Aorta (tissue), 5 donors: ENCODE results near the gene C11orf98. TPM values are rescaled to one million over a fixed set of nuclear protein-coding genes. Genes with fewer than 3 reads are reported as not detected.
A peak's percentile ranks its signal among the peaks of the same experiment; 100 is the strongest.
"Not testable (repeated sequence)": the region's sequence is repeated elsewhere in the genome, so short reads cannot be mapped to it uniquely, and the experiment has no call there.

ENCODE experiments used
- ATAC-seq: fragments of 200-7000 bp; cut with Tn5 transposase; one replicate; pipeline ENCODE4 v1.9.1; 2022; ENCODE audit warnings: moderate library complexity; ENCODE audit not compliant: low FRiP score
- DNase-seq, 2 donors: peaks; one replicate each; pipeline ENCODE4 v3.0.0-alpha.2; 2020
- H3K27ac ChIP-seq, 2 donors: one replicate each; pipeline ENCODE4 v1.5.1; 2013; ENCODE audit warnings: low read length in 2 of 2, mild to moderate bottlenecking in 2 of 2, moderate library complexity in 2 of 2, control low read depth in 1 of 2, inconsistent platforms in 1 of 2, low read depth in 1 of 2
- H3K27me3 ChIP-seq, 2 donors: one replicate each; pipeline ENCODE4 v1.6.1; 2013; ENCODE audit warnings: control low read depth in 1 of 2, low read length in 1 of 2, mild to moderate bottlenecking in 1 of 2, moderate library complexity in 1 of 2; ENCODE audit not compliant: insufficient read depth in 2 of 2, control insufficient read depth in 1 of 2
- H3K36me3 ChIP-seq, 2 donors: one replicate each; pipeline ENCODE4 v1.6.1; 2013; ENCODE audit warnings: control low read depth in 1 of 2, low read length in 1 of 2, mild to moderate bottlenecking in 1 of 2; ENCODE audit not compliant: insufficient read depth in 2 of 2, control insufficient read depth in 1 of 2
- H3K4me1 ChIP-seq, 2 donors: one replicate each; pipeline ENCODE4 v1.6.1; 2013; ENCODE audit warnings: low read length in 2 of 2, control low read depth in 1 of 2, mild to moderate bottlenecking in 1 of 2, moderate library complexity in 1 of 2; ENCODE audit not compliant: insufficient read depth in 2 of 2, control insufficient read depth in 1 of 2
- H3K4me3 ChIP-seq, 2 donors: one replicate each; pipeline ENCODE4 v1.5.1; 2013; ENCODE audit warnings: low read length in 2 of 2, control low read depth in 1 of 2, mild to moderate bottlenecking in 1 of 2
- H3K9me3 ChIP-seq: one replicate; pipeline ENCODE4 v1.6.1; 2013; ENCODE audit warnings: mild to moderate bottlenecking, low read length; ENCODE audit not compliant: control insufficient read depth
- WGBS, 2 donors: extraction: QIAGEN DNeasy Blood & Tissue Kit; methylation state at CpG; one replicate each; pipeline ENCODE4 v1.1.7; 2013; 5-methylcytosine and 5-hydroxymethylcytosine counted together
- intact Hi-C, 2 donors: fragments of 100-400 bp; cut with DNase I; formaldehyde crosslinking; loops; one replicate each; pipeline versions ENCODE4 v1.14.2 to v1.15.0; 2022
- polyA plus RNA-seq, 2 donors: library from polyadenylated mRNA; stranded (reverse); fragments of 200-250 nt; gene quantifications; one replicate each; pipeline ENCODE4 v1.2.3, GENCODE V29; 2013
- total RNA-seq, 2 donors: library from RNA; stranded (reverse); fragmentation: NEBNext Ultra II Directional; extraction: Animal tissue kit (Norgen Biotek cat#: 25700); gene quantifications; one replicate each; pipeline ENCODE4 v1.2.1, GENCODE V29; 2021
- donor health status: healthy with polysubstance abuse.
- donor health status: Bipolar disorder and iron deficiency.
- donor health status: DM: no; HTN: no; CAD: no.
- donor health status: DM: no; HTN: no; CAD: no.
- donor health status: DM: yes; HTN: yes; CAD: no.

Gene C11orf98
- total and polyA plus RNA-seq, 4 donors = 23.1 to 121 (median 53.5) TPM

GRCh38 chr11:62707277-62707861, 42.4 kb upstream of the C11orf98 start, which contains the start of the genes BSCL2 and GNG3:
BSCL2 (minus strand) TSS chr11:62707424; CDS start chr11:62707195, 229 bp downstream.
GNG3 (plus strand) TSS chr11:62707676; CDS start chr11:62708296, 620 bp downstream.
- H3K9me3 ChIP-seq = no peaks in the 10 kb centered on the region
- H3K27me3 ChIP-seq = no peaks in the 10 kb centered on the region
- peak within 1 kb of the TSS; percentile 22 to 43 for H3K4me3 ChIP-seq
- peak in 1 of 2 donors; percentile 71 for DNase-seq
- WGBS, 2 donors = 77 to 83% methylated on average over 10 of the region's 10 CpGs
- no peaks in the 10 kb centered on the region for H3K4me1 ChIP-seq
- intact Hi-C loops = loop anchor here in 1 of 2 donors (5.0 to 10.0 kb wide), 3 partner anchors 35 to 127 kb away; partner anchors contain the start of genes LBHD1, STX5, TEX54 and UQCC3
- peak within 1 kb of the TSS in 1 of 2 donors; percentile 76 for H3K27ac ChIP-seq
- no peak for ATAC-seq
- peaks cover 0 to 2% of the 10 kb centered on the region in 2 donors for H3K36me3 ChIP-seq

- 73 to 79% methylated on average over 8 of the region's 8 CpGs for WGBS, 2 donors
- intact Hi-C loops = loop anchor here in 1 of 2 donors (5.0 to 10.0 kb wide), 3 partner anchors 35 to 128 kb away; partner anchors contain the start of genes LBHD1, STX5, TEX54 and UQCC3
- H3K36me3 ChIP-seq = no peaks in the 10 kb centered on the region
- peak in 1 of 2 donors; percentile 54 for DNase-seq
- H3K9me3 ChIP-seq = no peaks in the 10 kb centered on the region
- H3K27ac ChIP-seq = no peak overlapping the region
- no peaks in the 10 kb centered on the region for H3K27me3 ChIP-seq
- peak overlapping the region in 1 of 2 donors; percentile 22 for H3K4me3 ChIP-seq
- H3K4me1 ChIP-seq = no peaks in the 10 kb centered on the region
- no peak for ATAC-seq
These were observed 41.8 kb upstream of the C11orf98 start for GRCh38 chr11:62706850-62707247.

- no peaks in the 10 kb centered on the region for H3K4me1 ChIP-seq
- ATAC-seq (peak; percentile 95), DNase-seq (peak; percentile 97 to 99)
- intact Hi-C loops = loop anchor here in 1 of 2 donors (5.0 to 10.0 kb wide), 3 partner anchors 34 to 129 kb away; partner anchors contain the start of genes LBHD1, STX5, TEX54 and UQCC3
- H3K9me3 ChIP-seq = no peaks in the 10 kb centered on the region
- peak overlapping the region; percentile 49 to 65 for H3K4me3 ChIP-seq
- WGBS, 2 donors = 3% methylated on average over 62 to 73 of the region's 73 CpGs
- no peaks in the 10 kb centered on the region for H3K27me3 ChIP-seq
- peak overlapping the region in 1 of 2 donors; percentile 76 for H3K27ac ChIP-seq
- H3K36me3 ChIP-seq = no peaks in the 10 kb centered on the region
These were observed 41.2 kb upstream of the C11orf98 start for GRCh38 chr11:62705880-62706849.

DNA sequence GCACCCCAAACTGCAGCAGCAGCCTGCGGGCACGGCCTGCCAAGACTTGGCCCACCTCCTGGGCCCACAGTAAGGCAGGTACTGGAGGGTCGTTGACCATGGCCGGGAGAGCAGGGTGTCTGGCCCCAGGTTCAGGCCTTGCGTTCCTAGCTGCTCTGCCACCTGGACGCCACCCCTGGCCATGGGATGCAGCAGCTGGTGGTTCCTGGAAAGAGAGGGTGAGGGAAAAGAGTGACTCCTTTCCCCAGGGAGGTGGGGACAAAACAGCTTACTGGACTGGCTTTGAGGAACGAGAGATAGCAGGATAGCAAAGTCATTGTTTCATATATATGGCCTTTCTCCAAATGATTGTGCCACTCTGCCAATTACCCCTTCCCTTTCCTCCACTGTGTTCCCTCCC, 40.4 kb upstream of the C11orf98 start:
- no peaks in the 10 kb centered on the region for H3K27me3 ChIP-seq
- intact Hi-C loops = loop anchor here in 1 of 2 donors (5.0 to 10.0 kb wide), 3 partner anchors 33 to 129 kb away; partner anchors contain the start of genes LBHD1, STX5, TEX54 and UQCC3
- no peaks in the 10 kb centered on the region for H3K9me3 ChIP-seq
- ATAC-seq (no peak), DNase-seq (peak in 1 of 2 donors; percentile 65)
- no peaks in the 10 kb centered on the region for H3K4me1 ChIP-seq
- H3K36me3 ChIP-seq = no peaks in the 10 kb centered on the region
- 33 to 44% methylated on average over 7 of the region's 7 CpGs for WGBS, 2 donors
- peak overlapping the region; percentile 49 to 65 for H3K4me3 ChIP-seq
- H3K27ac ChIP-seq = peak overlapping the region in 1 of 2 donors; percentile 69

DNA sequence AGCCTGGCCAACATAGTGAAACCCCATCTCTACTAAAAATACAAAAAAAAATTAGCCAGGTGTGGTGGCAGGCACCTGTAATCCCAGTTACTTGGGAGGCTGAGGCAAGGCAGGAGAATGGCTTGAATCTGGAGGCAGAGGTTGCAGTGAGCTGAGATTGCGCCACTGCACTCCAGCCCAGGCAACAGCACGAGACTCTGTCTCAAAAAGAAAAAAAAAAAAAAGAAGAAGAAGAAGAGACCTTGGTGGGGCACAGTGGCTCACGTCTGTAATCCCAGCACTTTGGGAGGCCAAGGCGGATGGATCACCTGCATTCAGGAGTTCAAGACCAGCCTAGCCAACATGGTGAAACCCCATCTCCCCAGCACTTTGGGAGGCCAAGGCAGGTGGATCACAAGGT, 38.9 kb upstream of the C11orf98 start:
- WGBS, 2 donors = 80 to 93% methylated on average over 4 of the region's 4 CpGs
- intact Hi-C loops = loop anchor here in 1 of 2 donors (10.0 kb wide), 1 partner anchor 131 kb away; the partner anchor contains the start of genes STX5, TEX54 and WDR74
- not testable (repeated sequence) for ATAC-seq

DNA sequence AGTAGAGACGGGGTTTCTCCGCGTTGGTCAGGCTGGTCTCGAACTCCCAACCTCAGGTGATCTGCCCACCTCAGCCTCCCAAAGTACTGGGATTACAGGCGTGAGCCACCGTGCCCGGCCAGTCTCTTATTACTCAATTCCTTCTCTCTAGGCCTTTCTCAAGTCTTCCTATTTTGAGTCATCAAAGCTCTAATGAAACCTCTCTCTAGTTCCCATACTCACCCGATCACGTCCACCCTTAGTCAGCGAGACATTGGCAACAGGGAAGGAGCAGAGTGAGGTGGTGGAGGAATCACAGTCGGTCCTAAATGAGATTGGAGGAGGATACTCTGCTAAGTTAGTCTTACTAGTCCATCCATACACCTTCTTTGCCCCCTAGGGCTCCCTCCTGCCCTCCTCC, 37.2 kb upstream of the C11orf98 start:
- H3K4me1 ChIP-seq = no peaks in the 10 kb centered on the region
- 93 to 97% methylated on average over 11 of the region's 11 CpGs for WGBS, 2 donors
- no peaks in the 10 kb centered on the region for H3K27me3 ChIP-seq
- ATAC-seq = no peak
- H3K9me3 ChIP-seq = no peaks in the 10 kb centered on the region
- H3K36me3 ChIP-seq = no peaks in the 10 kb centered on the region
- intact Hi-C loops = loop anchor here in 1 of 2 donors (10.0 kb wide), 1 partner anchor 133 kb away; the partner anchor contains the start of genes STX5, TEX54 and WDR74
- H3K27ac ChIP-seq = no peak overlapping the region
- H3K4me3 ChIP-seq = no peak overlapping the region
- peak in 1 of 2 donors; percentile 13 for DNase-seq

More for the DNA sequence above, 38.9 kb upstream of the C11orf98 start:
- not testable (repeated sequence) for H3K27me3 ChIP-seq, H3K9me3 ChIP-seq, H3K27ac ChIP-seq, H3K4me3 ChIP-seq, H3K36me3 ChIP-seq, H3K4me1 ChIP-seq
- peak in 1 of 2 donors; percentile 14 for DNase-seq

DNA sequence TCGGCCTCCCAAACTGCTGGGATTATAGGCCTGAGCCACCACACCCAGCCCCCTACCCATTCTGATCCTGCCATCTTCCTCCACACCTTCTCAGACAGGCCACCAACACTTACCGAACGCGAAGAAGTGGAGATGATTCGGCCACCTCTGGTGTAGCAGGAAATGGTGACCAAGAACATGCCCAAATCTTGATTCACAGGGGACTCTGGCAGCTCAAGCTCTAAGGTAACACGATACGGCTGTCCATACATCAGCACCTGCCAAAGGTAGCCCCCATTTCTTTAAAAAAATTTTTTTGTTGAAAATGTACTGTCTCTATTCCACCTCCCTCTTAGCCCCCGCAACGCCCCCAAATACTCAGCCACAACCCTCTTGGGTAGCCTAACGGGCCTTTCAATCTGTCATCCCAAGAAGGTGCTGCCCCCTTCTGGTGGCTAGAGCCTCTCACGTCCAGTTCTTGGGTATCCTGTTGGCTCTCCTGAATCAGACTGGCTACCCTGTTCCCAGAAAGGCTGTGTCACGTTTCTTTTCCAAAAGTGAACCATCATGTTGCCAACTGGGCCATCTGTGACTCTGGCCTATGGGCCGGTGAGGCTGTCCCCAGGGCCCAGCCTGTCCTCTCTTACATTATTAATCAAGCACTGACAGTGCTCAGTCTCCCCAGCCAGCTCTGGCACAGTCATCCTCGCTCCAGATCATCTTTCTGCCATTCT, 29.6 kb upstream of the C11orf98 start:
- ATAC-seq (peak; percentile 86), DNase-seq (peak; percentile 88 to 90)
- no peak overlapping the region for H3K27ac ChIP-seq
- H3K9me3 ChIP-seq = no peaks in the 10 kb centered on the region
- no peaks in the 10 kb centered on the region for H3K4me1 ChIP-seq
- no peaks in the 10 kb centered on the region for H3K36me3 ChIP-seq
- H3K4me3 ChIP-seq = no peak overlapping the region
- H3K27me3 ChIP-seq = no peaks in the 10 kb centered on the region
- 47% methylated on average over 14 of the region's 14 CpGs for WGBS, 2 donors
- intact Hi-C loops = loop anchor here in 1 of 2 donors (5.0 kb wide), 1 partner anchor 297 kb away; no protein-coding TSS in a partner anchor
